Measurements from ENCODE around the gene SMAD2. TPM values are rescaled to one million over a fixed set of nuclear protein-coding genes. Genes with fewer than 3 reads are reported as not detected.

The SMAD2 gene
- total and polyA plus RNA-seq, 4 donors, result 11.8 to 31.3 (median 22.8) TPM

- WGBS, result 68% methylated on average over 5 of the region's 5 CpGs
- no peak for TF ChIP-seq HNF4G (IDR thresholded peaks at IDR 0.05)
- no peak for TF ChIP-seq FOXA1 (IDR thresholded peaks at IDR 0.05)
- TF ChIP-seq HNF4A (conservative IDR thresholded peaks at IDR 0.05), result no peak
- no peak for TF ChIP-seq REST (IDR thresholded peaks at IDR 0.05)
- TF ChIP-seq CTCF (IDR thresholded peaks at IDR 0.05; ENCODE audit: low read depth, low read length, missing input control), result peak; percentile 2
- TF ChIP-seq RXRA (IDR thresholded peaks at IDR 0.05), result no peak
- peak in 1 of 2 donors; percentile 28 for TF ChIP-seq RAD21 (IDR thresholded peaks at IDR 0.05)
- no peak for TF ChIP-seq ZBTB33 (IDR thresholded peaks at IDR 0.05)
- TF ChIP-seq GABPA (IDR thresholded peaks at IDR 0.05 in 1 of 2, conservative IDR thresholded peaks at IDR 0.05 in 1 of 2), result no peak
- no peak for TF ChIP-seq SP1 (IDR thresholded peaks at IDR 0.05)
Observed at GRCh38 chr18:47775961-47776360, 154.5 kb downstream of the SMAD2 start.

GRCh38 chr18:47773931-47774330 lies 156.5 kb downstream of the SMAD2 start:
- 65% methylated on average over 2 of the region's 2 CpGs for WGBS
- DNase-seq (ENCODE audit: low spot score), result no peak

More at GRCh38 chr18:47775961-47776360, 154.5 kb downstream of the SMAD2 start:
- H3K4me3 ChIP-seq (ENCODE audit: low read depth in 1 of 3, low read length in 3 of 3), result no peak overlapping the region
- H3K27ac ChIP-seq (ENCODE audit: low read depth in 1 of 2, low read length in 2 of 2), result no peak overlapping the region
- H3K9me3 ChIP-seq (ENCODE audit: control insufficient read depth in 4 of 4, low read length in 3 of 4), result no peaks in the 10 kb centered on the region
- H3K4me1 ChIP-seq (ENCODE audit: control insufficient read depth in 4 of 4, insufficient read depth in 4 of 4, low read length in 3 of 4), result no peaks in the 10 kb centered on the region
- H3K27me3 ChIP-seq (ENCODE audit: control insufficient read depth in 4 of 4, insufficient read depth in 4 of 4, low read length in 3 of 4), result no peaks in the 10 kb centered on the region
- no peak overlapping the region for H3K9ac ChIP-seq (ENCODE audit: low read depth in 1 of 2, low read length in 2 of 2)
- no peaks in the 10 kb centered on the region for H3K36me3 ChIP-seq (ENCODE audit: control insufficient read depth in 4 of 4, insufficient read depth in 3 of 4, low read depth in 1 of 4, low read length in 3 of 4)
- no peak for DNase-seq (ENCODE audit: low spot score)

More at GRCh38 chr18:47773931-47774330, 156.5 kb downstream of the SMAD2 start:
- H3K27ac ChIP-seq (ENCODE audit: low read depth in 1 of 2, low read length in 2 of 2), result no peak overlapping the region
- H3K9me3 ChIP-seq (ENCODE audit: control insufficient read depth in 4 of 4, low read length in 3 of 4), result no peaks in the 10 kb centered on the region
- no peak for TF ChIP-seq ATF3 (IDR thresholded peaks at IDR 0.05)
- TF ChIP-seq CTCF (IDR thresholded peaks at IDR 0.05; ENCODE audit: low read depth, low read length, missing input control), result no peak
- no peak overlapping the region for H3K4me3 ChIP-seq (ENCODE audit: low read depth in 1 of 3, low read length in 3 of 3)
- no peaks in the 10 kb centered on the region for H3K36me3 ChIP-seq (ENCODE audit: control insufficient read depth in 4 of 4, insufficient read depth in 3 of 4, low read depth in 1 of 4, low read length in 3 of 4)
- no peaks in the 10 kb centered on the region for H3K27me3 ChIP-seq (ENCODE audit: control insufficient read depth in 4 of 4, insufficient read depth in 4 of 4, low read length in 3 of 4)
- no peaks in the 10 kb centered on the region for H3K4me1 ChIP-seq (ENCODE audit: control insufficient read depth in 4 of 4, insufficient read depth in 4 of 4, low read length in 3 of 4)
- H3K9ac ChIP-seq (ENCODE audit: low read depth in 1 of 2, low read length in 2 of 2), result no peak overlapping the region

Measured in liver (tissue), 9 donors.